Fibroblast of lung (primary cell): ENCODE measurements around the gene VPS26B. TPM values are rescaled to one million over a fixed set of nuclear protein-coding genes. Genes with fewer than 3 reads are reported as not detected.

Source experiments
- DNase-seq, 2 donors: peaks; one replicate each; pipeline versions ENCODE4 v3.0.0 to v3.0.0-alpha.2; 2010; ENCODE audit warnings: low read depth in 2 of 2
- H2AFZ ChIP-seq: 2 replicates; pipeline ENCODE4 v1.5.1; 2012; ENCODE audit warnings: low read length, control low read depth, inconsistent platforms
- H3K27ac ChIP-seq: 2 replicates; pipeline ENCODE4 v1.5.1; 2011; ENCODE audit warnings: low read length, control low read depth; ENCODE audit not compliant: insufficient read depth
- H3K27me3 ChIP-seq: 2 replicates; pipeline ENCODE4 v1.5.1; 2011; ENCODE audit warnings: mild to moderate bottlenecking, low read length; ENCODE audit not compliant: control insufficient read depth, insufficient read depth
- H3K36me3 ChIP-seq: 2 replicates; pipeline ENCODE4 v1.5.1; 2011; ENCODE audit warnings: low read length; ENCODE audit not compliant: control insufficient read depth, insufficient read depth
- H3K4me1 ChIP-seq: 2 replicates; pipeline ENCODE4 v1.5.1; 2011; ENCODE audit warnings: low read length; ENCODE audit not compliant: control insufficient read depth, insufficient read depth; ENCODE audit errors: extremely low read depth
- H3K4me2 ChIP-seq: 2 replicates; pipeline ENCODE4 v1.5.1; 2011; ENCODE audit warnings: low read length, control low read depth; ENCODE audit not compliant: insufficient read depth; ENCODE audit errors: extremely low read depth
- H3K4me3 ChIP-seq, 4 experiments: fragments of 200-600 bp in 1 of 4; sonication (generic) in 1 of 4; replicated peaks in 1 of 4; 2 replicates each; pipeline ENCODE4 v1.5.1; 2011 to 2016; ENCODE audit warnings: low read length in 4 of 4, low read depth in 3 of 4, mild to moderate bottlenecking in 3 of 4, control low read depth in 2 of 4, inconsistent platforms in 1 of 4, mixed read lengths in 1 of 4; ENCODE audit not compliant: insufficient read depth in 1 of 4; ENCODE audit errors: control extremely low read depth in 1 of 4
- H3K79me2 ChIP-seq: 2 replicates; pipeline ENCODE4 v1.5.1; 2012; ENCODE audit warnings: mild to moderate bottlenecking, low read length, inconsistent platforms; ENCODE audit not compliant: control insufficient read depth, insufficient read depth
- H3K9ac ChIP-seq: 2 replicates; pipeline ENCODE4 v1.5.1; 2011; ENCODE audit warnings: mild to moderate bottlenecking, low read length, control low read depth; ENCODE audit not compliant: insufficient read depth
- H3K9me3 ChIP-seq: 2 replicates; pipeline ENCODE4 v1.5.1; 2012; ENCODE audit warnings: low read depth, low read length; ENCODE audit not compliant: control insufficient read depth, insufficient read depth
- H4K20me1 ChIP-seq: 2 replicates; pipeline ENCODE4 v1.5.1; 2011; ENCODE audit warnings: low read length; ENCODE audit not compliant: control insufficient read depth, insufficient read depth; ENCODE audit errors: extremely low read depth
- CTCF ChIP-seq, 2 donors: IDR thresholded peaks in 1 of 2; conservative IDR thresholded peaks in 1 of 2; 1 replicate in 1 of 2; 2 replicates in 1 of 2; pipeline ENCODE4 v1.5.1; 2011 to 2012; ENCODE audit warnings: low read length in 2 of 2, control low read depth in 1 of 2, inconsistent platforms in 1 of 2, low read depth in 1 of 2, mild to moderate bottlenecking in 1 of 2
- EZH2 ChIP-seq: IDR thresholded peaks from 2 replicates; pipeline ENCODE4 v1.5.1; 2012; ENCODE audit warnings: low read length, control low read depth, mild to moderate bottlenecking; ENCODE audit errors: missing control alignments
- polyA plus RNA-seq, 2 donors: library from polyadenylated mRNA; depleted of rRNA in 1 of 2; stranded (reverse) in 1 of 2; unstranded in 1 of 2; fragments of >200 nt; gene quantifications; 2 replicates each; pipeline ENCODE4 v1.2.1, GENCODE V29; 2011 to 2012; ENCODE audit warnings: missing spikeins in 1 of 2
- total RNA-seq: library from RNA; depleted of rRNA; stranded (reverse); fragments of >200 nt; gene quantifications from 2 replicates; pipeline ENCODE4 v1.2.1, GENCODE V29; 2014

VPS26B gene
- total and polyA plus RNA-seq, 2 donors (not counting 1 experiment from before 2014, with no cell fraction given) = 39.0 to 44.3 TPM

DNA sequence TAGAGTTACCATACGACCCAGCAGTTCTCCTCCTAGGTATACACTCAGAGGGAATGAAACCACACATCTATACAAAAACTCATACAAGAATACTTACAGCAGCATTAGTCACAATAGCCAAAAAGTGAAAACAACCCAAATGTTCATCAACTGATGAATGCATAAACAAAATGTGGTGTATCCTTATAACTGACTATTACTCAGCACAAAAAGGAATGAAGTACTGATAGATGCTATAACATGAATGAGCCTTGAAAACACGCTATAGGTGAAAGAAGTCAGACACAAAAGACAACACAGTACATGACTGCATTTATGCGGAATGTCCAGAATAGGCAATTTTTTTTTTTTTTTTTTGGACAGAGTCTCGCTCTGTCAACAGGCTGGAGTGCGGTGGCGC lies 23.8 kb upstream of the VPS26B start:
- DNase-seq = no peak

DNA sequence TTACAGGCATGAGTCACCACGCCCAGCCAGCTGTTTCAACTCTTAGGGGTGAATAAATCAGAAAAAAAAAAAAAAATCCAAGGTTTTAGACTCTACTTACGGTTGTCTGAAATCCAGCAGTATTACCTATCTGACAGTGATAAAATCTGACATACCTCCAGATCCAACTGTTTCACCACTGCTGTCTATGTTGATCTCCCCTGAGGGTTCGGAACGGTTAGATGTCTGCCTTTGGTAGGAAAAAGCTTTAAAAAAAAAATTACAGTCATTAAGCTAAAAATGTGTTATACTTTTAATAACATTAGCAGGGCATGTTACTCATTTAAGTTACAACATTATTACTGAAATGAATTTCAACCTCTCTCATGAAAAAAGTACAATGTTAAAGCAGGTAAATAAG lies 21.8 kb upstream of the VPS26B start:
- DNase-seq = no peak

More for the DNA sequence above, 23.8 kb upstream of the VPS26B start:
- Histone ChIP-seq H3K4me3 (no peak overlapping the region), H3K9me3 (no peaks in the 10 kb centered on the region), H4K20me1 (no peaks in the 10 kb centered on the region), H3K4me2 (no peak overlapping the region), H3K27me3 (no peaks in the 10 kb centered on the region), H3K36me3 (peaks cover 6% of the 10 kb centered on the region), H3K79me2 (no peaks in the 10 kb centered on the region), H2AFZ (no peak overlapping the region), H3K4me1 (no peaks in the 10 kb centered on the region), H3K27ac (no peak overlapping the region), H3K9ac (no peak overlapping the region)
- TF ChIP-seq CTCF (conservative IDR thresholded peaks at IDR 0.05 in 1 of 2, IDR thresholded peaks at IDR 0.05 in 1 of 2; ENCODE audit: low read depth in 1 of 2, low read length in 2 of 2) (no peak), EZH2 (no peak)

DNA sequence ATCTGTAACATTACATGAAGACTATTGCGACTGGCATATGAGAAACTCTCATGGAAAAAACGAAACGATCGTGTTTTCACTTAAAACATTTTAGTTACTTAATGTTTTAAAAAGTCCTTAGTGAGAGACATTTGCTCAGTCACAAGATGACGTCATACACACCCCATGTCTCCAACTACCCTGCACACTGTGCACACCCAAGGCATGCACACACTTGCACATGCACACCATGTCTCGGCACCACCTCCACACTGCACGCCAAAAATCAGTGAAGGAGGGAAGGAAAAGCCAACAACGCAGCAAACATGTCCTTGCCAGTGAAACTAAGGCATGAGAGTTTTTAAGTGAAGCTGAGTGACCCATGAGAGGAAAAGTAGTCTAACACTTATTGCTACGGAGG lies 18.7 kb upstream of the VPS26B start:
- no peak overlapping the region for H2AFZ ChIP-seq
- no peaks in the 10 kb centered on the region for H3K27me3 ChIP-seq
- DNase-seq = no peak
- H3K4me1 ChIP-seq = no peaks in the 10 kb centered on the region
- no peaks in the 10 kb centered on the region for H4K20me1 ChIP-seq
- H3K9me3 ChIP-seq = no peaks in the 10 kb centered on the region
- H3K79me2 ChIP-seq = no peaks in the 10 kb centered on the region
- TF ChIP-seq CTCF (conservative IDR thresholded peaks at IDR 0.05 in 1 of 2, IDR thresholded peaks at IDR 0.05 in 1 of 2; ENCODE audit: low read depth in 1 of 2, low read length in 2 of 2) = no peak
- no peak for TF ChIP-seq EZH2
- H3K4me2 ChIP-seq = no peak overlapping the region
- no peak overlapping the region for H3K9ac ChIP-seq
- H3K36me3 ChIP-seq = peaks cover 13% of the 10 kb centered on the region
- no peak overlapping the region for H3K4me3 ChIP-seq
- no peak overlapping the region for H3K27ac ChIP-seq

More for the DNA sequence above, 21.8 kb upstream of the VPS26B start:
- H2AFZ ChIP-seq = no peak overlapping the region
- H3K79me2 ChIP-seq = no peaks in the 10 kb centered on the region
- H3K9ac ChIP-seq = no peak overlapping the region
- H3K4me1 ChIP-seq = no peaks in the 10 kb centered on the region
- no peak for TF ChIP-seq CTCF (conservative IDR thresholded peaks at IDR 0.05 in 1 of 2, IDR thresholded peaks at IDR 0.05 in 1 of 2; ENCODE audit: low read depth in 1 of 2, low read length in 2 of 2)
- TF ChIP-seq EZH2 = no peak
- H3K36me3 ChIP-seq = peaks cover 13% of the 10 kb centered on the region
- H3K27me3 ChIP-seq = no peaks in the 10 kb centered on the region
- no peak overlapping the region for H3K4me3 ChIP-seq
- no peak overlapping the region for H3K27ac ChIP-seq
- H3K9me3 ChIP-seq = no peaks in the 10 kb centered on the region
- no peak overlapping the region for H3K4me2 ChIP-seq
- no peaks in the 10 kb centered on the region for H4K20me1 ChIP-seq
